Measurements from ENCODE around the gene CCS. TPM values are rescaled to one million over a fixed set of nuclear protein-coding genes. Genes with fewer than 3 reads are reported as not detected.
A peak's percentile ranks its signal among the peaks of the same experiment; 100 is the strongest.

The CCS gene
- total and polyA plus RNA-seq, 2 donors (not counting 1 experiment from before 2014, with no cell fraction given), result 87.8 to 174 TPM

DNA sequence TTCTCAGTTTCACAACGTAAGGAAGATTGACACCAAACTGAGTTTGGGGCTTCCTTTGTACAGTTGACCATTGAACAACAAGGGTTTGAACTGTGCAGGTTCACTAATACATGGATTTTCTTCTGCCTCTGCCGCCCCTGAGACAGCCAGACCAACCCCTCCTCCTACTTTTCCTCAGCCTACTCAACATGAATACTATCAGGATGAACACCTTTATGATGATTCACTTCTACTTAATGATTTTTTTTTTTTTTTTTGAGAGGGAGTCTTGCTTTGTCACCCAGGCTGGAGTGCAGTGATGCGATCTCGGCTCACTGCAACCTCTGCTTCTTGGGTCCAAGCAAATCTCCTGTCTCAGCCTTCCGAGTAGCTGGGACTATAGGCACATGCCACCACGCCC lies 60.1 kb downstream of the CCS start:
- 100% methylated on average over 3 of the region's 6 CpGs for WGBS (ENCODE audit: insufficient coverage)
- peaks cover 89% of the 10 kb centered on the region for H3K79me2 ChIP-seq (ENCODE audit: control insufficient read depth, insufficient read depth, low read length)
- no peaks in the 10 kb centered on the region for H3K9me3 Mint-ChIP-seq (ENCODE audit: insufficient read depth)
- H3K4me3 ChIP-seq (ENCODE audit: control extremely low read depth in 1 of 5, extremely low read depth in 1 of 5, insufficient read depth in 1 of 5, low read depth in 2 of 5, low read length in 4 of 5), result no peak overlapping the region
- TF ChIP-seq, protein P1, sequence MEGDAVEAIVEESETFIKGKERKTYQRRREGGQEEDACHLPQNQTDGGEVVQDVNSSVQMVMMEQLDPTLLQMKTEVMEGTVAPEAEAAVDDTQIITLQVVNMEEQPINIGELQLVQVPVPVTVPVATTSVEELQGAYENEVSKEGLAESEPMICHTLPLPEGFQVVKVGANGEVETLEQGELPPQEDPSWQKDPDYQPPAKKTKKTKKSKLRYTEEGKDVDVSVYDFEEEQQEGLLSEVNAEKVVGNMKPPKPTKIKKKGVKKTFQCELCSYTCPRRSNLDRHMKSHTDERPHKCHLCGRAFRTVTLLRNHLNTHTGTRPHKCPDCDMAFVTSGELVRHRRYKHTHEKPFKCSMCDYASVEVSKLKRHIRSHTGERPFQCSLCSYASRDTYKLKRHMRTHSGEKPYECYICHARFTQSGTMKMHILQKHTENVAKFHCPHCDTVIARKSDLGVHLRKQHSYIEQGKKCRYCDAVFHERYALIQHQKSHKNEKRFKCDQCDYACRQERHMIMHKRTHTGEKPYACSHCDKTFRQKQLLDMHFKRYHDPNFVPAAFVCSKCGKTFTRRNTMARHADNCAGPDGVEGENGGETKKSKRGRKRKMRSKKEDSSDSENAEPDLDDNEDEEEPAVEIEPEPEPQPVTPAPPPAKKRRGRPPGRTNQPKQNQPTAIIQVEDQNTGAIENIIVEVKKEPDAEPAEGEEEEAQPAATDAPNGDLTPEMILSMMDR (IDR thresholded peaks at IDR 0.05), result no peak
- TF ChIP-seq EZH2 (IDR thresholded peaks at IDR 0.05; ENCODE audit: borderline replicate concordance, insufficient read depth, low read depth, low read length, poor library complexity, severe bottlenecking), result no peak
- H3K4me1 Mint-ChIP-seq, result peaks cover 17% of the 10 kb centered on the region
- no peak overlapping the region for H3K9ac ChIP-seq (ENCODE audit: low read length)
- H2AFZ ChIP-seq (ENCODE audit: insufficient read depth, low read depth, low read length, poor library complexity, severe bottlenecking), result no peak overlapping the region
- H3K27ac Mint-ChIP-seq, result peak overlapping the region; percentile 15
- H3K36me3 ChIP-seq (replicated peaks in 1 of 2; ENCODE audit: control extremely low read depth in 1 of 2, control insufficient read depth in 1 of 2, extremely low read depth in 1 of 2, insufficient read depth in 2 of 2, low read length in 1 of 2), result peaks cover 0 to 58% of the 10 kb centered on the region in 2 experiments
- H3K9me3 ChIP-seq (ENCODE audit: control extremely low read depth in 1 of 3, control insufficient read depth in 2 of 3, insufficient read depth in 1 of 3, low read length in 2 of 3), result no peaks in the 10 kb centered on the region
- no peak overlapping the region for H3K27ac ChIP-seq (ENCODE audit: low read length in 2 of 2)
- no peaks in the 10 kb centered on the region for H3K4me1 ChIP-seq (ENCODE audit: control insufficient read depth in 2 of 2, insufficient read depth in 2 of 2, low read length in 2 of 2)
- ChIA-PET CTCF (interaction anchor here (0.6 to 2.6 kb wide), 3 partner anchors 25 to 74 kb away, joined by 3 to 11 read pairs (median 3); partner anchors contain the start of gene RBM4B), POLR2A (interaction anchor here (0.6 kb wide), 1 partner anchor 59 kb away, joined by 3 read pairs; no protein-coding TSS in a partner anchor)
- H3K4me2 ChIP-seq (replicated peaks; ENCODE audit: low read depth, low read length, poor library complexity, severe bottlenecking), result no peak overlapping the region
- intact Hi-C loops (cut with micrococcal nuclease), result loop anchor here (10.0 kb wide), 1 partner anchor 882 kb away; no protein-coding TSS in a partner anchor
- DNase-seq (no peak), ATAC-seq (ENCODE audit: low read depth) (no peak)
- H3K4me3 Mint-ChIP-seq, result no peak overlapping the region
- H3K27me3 ChIP-seq (replicated peaks in 1 of 4; ENCODE audit: control extremely low read depth in 1 of 4, control insufficient read depth in 3 of 4, insufficient read depth in 4 of 4, low read length in 3 of 4), result no peaks in the 10 kb centered on the region
- no peaks in the 10 kb centered on the region for H3K27me3 Mint-ChIP-seq
- peaks cover 48% of the 10 kb centered on the region for H4K20me1 ChIP-seq (ENCODE audit: control insufficient read depth, insufficient read depth, low read length, poor library complexity, severe bottlenecking)

Small RNA genes within 50 kb of the gene (small RNA-seq; reads per million reads assigned to genes)
- not detected for gene RNU4-39P (ENCODE audit: insufficient read length, low read depth, low replicate concordance)

Other genes with a start within 250 kb of the CCS start
- gene BRMS1, start 248.1 kb upstream of the CCS start, total RNA-seq, result 50.9 and 58.3 TPM in 2 replicates
- gene BRMS1, start 248.1 kb upstream of the CCS start, polyA plus RNA-seq, result 51.2 and 55.8 TPM in 2 replicates
- gene B4GAT1, start 245.6 kb upstream of the CCS start, total RNA-seq, result 5.2 TPM in 2 replicates
- 0.87 and 1.4 TPM in 2 replicates for gene B4GAT1, start 245.6 kb upstream of the CCS start, polyA plus RNA-seq
- gene SLC29A2, start 221.4 kb upstream of the CCS start, total RNA-seq, result 18.5 and 20.1 TPM in 2 replicates
- gene SLC29A2, start 221.4 kb upstream of the CCS start, polyA plus RNA-seq, result 15.7 and 16.2 TPM in 2 replicates
- not detected in 2 replicates for gene NPAS4, start 172.2 kb upstream of the CCS start, total RNA-seq
- not detected in 2 replicates for gene NPAS4, start 172.2 kb upstream of the CCS start, polyA plus RNA-seq
- 26.7 and 29.2 TPM in 2 replicates for gene MRPL11, start 154.3 kb upstream of the CCS start, total RNA-seq
- 18.0 and 25.5 TPM in 2 replicates for gene MRPL11, start 154.3 kb upstream of the CCS start, polyA plus RNA-seq
- gene PELI3, start 126.3 kb upstream of the CCS start, total RNA-seq, result 15.6 and 17.0 TPM in 2 replicates
- 2.9 and 3.2 TPM in 2 replicates for gene PELI3, start 126.3 kb upstream of the CCS start, polyA plus RNA-seq
- 21.5 and 22.7 TPM in 2 replicates for gene DPP3, start 112.8 kb upstream of the CCS start, total RNA-seq
- gene DPP3, start 112.8 kb upstream of the CCS start, polyA plus RNA-seq, result 31.7 and 40.6 TPM in 2 replicates
- gene BBS1, start 82.5 kb upstream of the CCS start, total RNA-seq, result 52.5 and 56.3 TPM in 2 replicates
- 13.7 and 20.4 TPM in 2 replicates for gene BBS1, start 82.5 kb upstream of the CCS start, polyA plus RNA-seq
- gene ZDHHC24, start 47.1 kb upstream of the CCS start, total RNA-seq, result 32.6 and 33.2 TPM in 2 replicates
- gene ZDHHC24, start 47.1 kb upstream of the CCS start, polyA plus RNA-seq, result 23.9 and 29.7 TPM in 2 replicates
- gene ACTN3, start 46.3 kb upstream of the CCS start, total RNA-seq, result 0.17 TPM in 1 of 2 replicates, not detected in the other
- 0.22 and 0.26 TPM in 2 replicates for gene ACTN3, start 46.3 kb upstream of the CCS start, polyA plus RNA-seq
- gene CTSF, start 24.6 kb upstream of the CCS start, total RNA-seq, result 20.9 and 24.0 TPM in 2 replicates
- 14.6 and 16.6 TPM in 2 replicates for gene CTSF, start 24.6 kb upstream of the CCS start, polyA plus RNA-seq
- 0.17 and 0.39 TPM in 2 replicates for gene CCDC87, start 122 bp upstream of the CCS start, total RNA-seq
- gene CCDC87, start 122 bp upstream of the CCS start, polyA plus RNA-seq, result 0.09 TPM in 1 of 2 replicates, not detected in the other
- gene RBM14, start 23.4 kb downstream of the CCS start, total RNA-seq, result 244 and 246 TPM in 2 replicates
- 44.9 and 52.4 TPM in 2 replicates for gene RBM14, start 23.4 kb downstream of the CCS start, polyA plus RNA-seq
- gene RBM4, start 45.5 kb downstream of the CCS start, total RNA-seq, result 199 and 203 TPM in 2 replicates
- 125 and 139 TPM in 2 replicates for gene RBM4, start 45.5 kb downstream of the CCS start, polyA plus RNA-seq
- gene RBM4B, start 84.7 kb downstream of the CCS start, total RNA-seq, result 61.3 and 66.4 TPM in 2 replicates
- gene RBM4B, start 84.7 kb downstream of the CCS start, polyA plus RNA-seq, result 33.2 and 36.8 TPM in 2 replicates
- gene SPTBN2, start 136.0 kb downstream of the CCS start, total RNA-seq, result 0.67 and 0.85 TPM in 2 replicates
- 1.2 and 2.1 TPM in 2 replicates for gene SPTBN2, start 136.0 kb downstream of the CCS start, polyA plus RNA-seq

Data from B cell (primary cell).